Superior temporal gyrus (tissue), 1 donor: ENCODE data around the gene CRYBG3.

ENCODE experiments used
- DNase-seq: peaks from one replicate; pipeline ENCODE4 v3.0.0-alpha.2; 2016; ENCODE audit errors: extremely low spot score

CRYBG3 gene

GRCh38 chr3:97838393-97838792, 16.6 kb downstream of the CRYBG3 start:
- no peak for DNase-seq

- no peak for DNase-seq
Observed at GRCh38 chr3:97839944-97840343, 18.1 kb downstream of the CRYBG3 start.

GRCh38 chr3:97841304-97841703, 19.5 kb downstream of the CRYBG3 start:
- DNase-seq, result no peak

DNA sequence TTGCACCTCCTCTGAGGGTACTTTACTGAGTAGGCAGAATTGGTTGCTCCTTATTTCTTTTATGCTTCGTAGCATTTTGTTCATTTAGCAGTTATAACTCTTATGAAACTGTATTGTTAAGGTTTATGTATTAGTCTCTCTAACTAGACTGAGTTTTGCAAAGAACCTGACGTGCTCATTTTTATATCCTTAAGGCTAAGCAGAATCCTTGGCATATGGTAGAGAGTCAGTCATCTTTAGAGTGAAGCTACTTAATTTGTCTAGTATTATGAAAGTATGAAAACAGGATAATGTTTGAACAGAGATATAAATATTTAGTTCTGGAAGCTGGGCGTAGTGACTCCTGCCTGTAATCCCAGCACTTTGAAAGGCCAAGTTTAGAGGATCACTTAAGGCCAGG, 20.1 kb downstream of the CRYBG3 start:
- no peak for DNase-seq

GRCh38 chr3:97848779-97849178, 27.0 kb downstream of the CRYBG3 start:
- DNase-seq, result no peak

GRCh38 chr3:97857401-97857800, 35.6 kb downstream of the CRYBG3 start:
- no peak for DNase-seq

DNA sequence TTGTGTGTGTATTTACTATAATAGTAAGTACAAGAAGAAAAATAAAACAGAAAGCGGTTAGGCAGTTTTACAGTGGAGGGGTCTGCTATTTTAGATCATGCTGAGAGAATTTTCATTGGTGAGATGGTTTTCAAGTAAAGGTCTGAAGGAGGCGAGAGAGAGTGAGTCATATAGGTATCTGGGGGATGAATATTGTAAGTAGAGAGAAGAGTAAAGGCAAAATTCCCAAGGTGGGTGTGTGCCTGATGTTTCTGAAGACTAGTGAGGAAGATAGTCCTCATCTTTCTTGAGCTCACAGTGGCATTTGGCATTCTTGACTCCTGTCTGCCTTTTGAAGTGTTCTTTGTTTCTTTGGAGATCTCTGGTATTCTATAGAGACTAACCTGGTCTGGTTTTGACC, 38.6 kb downstream of the CRYBG3 start:
- DNase-seq, result no peak

- no peak for DNase-seq
Observed at GRCh38 chr3:97862582-97862981, 40.8 kb downstream of the CRYBG3 start.

- DNase-seq, result no peak
Observed at GRCh38 chr3:97863031-97863430, 41.2 kb downstream of the CRYBG3 start.

DNA sequence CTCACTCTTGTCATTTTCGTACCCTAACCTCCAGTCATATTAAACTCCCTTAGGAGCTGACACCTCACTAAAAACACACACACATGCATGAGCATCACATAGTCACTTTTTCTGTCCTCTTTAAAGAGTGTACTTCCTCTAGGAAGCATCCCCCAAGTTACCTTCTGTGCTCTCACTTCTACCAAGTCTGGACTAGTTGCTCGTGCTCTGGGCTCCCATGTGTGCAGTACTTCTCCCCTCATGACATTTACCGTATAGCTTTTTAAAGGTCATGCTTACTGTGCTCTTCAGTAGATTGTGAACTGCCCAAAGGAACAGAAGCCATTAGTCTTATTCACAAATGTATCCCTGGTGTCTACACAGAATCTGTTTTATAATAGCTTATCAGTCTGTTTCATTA, 42.0 kb downstream of the CRYBG3 start:
- DNase-seq, result no peak

GRCh38 chr3:97871186-97871585, 49.4 kb downstream of the CRYBG3 start:
- no peak for DNase-seq

GRCh38 chr3:97871801-97872524, 50.2 kb downstream of the CRYBG3 start:
- peak; percentile 58 for DNase-seq

DNA sequence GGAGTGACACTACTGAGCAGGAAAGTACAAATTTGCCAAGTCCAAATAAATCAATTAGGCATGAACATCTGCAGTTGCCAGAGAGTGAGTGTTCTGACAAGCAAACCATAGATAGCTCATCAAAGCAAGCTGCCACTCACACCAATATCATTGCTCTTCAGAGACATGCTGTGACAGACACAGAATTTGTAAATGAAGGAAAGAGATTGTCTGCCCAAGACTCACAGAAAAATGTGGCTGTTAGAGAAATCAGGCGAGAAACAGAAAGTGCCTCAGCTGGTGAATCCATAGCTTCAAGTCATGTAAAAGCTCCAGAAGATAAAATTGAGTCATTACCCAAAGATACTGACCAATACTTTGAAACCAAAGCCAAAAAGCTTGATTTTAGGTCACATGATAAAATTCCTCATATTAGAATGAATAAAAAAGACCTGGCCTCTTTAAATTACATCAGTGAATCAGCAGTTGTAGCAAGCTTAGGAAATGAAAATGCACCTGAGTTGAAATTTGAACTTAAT, 50.8 kb downstream of the CRYBG3 start:
- no peak for DNase-seq

DNA sequence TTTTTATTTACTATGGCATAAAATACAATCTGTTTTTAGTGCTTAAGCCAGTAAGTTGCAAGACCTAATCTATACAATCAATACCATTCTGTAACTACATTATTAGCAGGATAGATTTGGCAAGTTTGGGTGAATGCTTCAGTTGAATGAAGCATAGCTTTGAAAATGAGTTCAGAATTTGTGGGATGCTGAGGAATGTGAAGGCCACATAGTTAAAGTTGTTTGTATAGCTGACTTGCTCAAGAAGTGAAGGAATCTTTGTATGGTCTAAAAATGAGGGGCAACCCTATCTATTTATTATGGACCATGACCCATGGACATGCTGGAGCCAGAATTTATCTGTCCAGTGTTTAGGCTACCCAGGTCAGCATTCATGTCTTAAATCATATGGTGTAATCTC, 58.5 kb downstream of the CRYBG3 start:
- DNase-seq, result no peak

DNA sequence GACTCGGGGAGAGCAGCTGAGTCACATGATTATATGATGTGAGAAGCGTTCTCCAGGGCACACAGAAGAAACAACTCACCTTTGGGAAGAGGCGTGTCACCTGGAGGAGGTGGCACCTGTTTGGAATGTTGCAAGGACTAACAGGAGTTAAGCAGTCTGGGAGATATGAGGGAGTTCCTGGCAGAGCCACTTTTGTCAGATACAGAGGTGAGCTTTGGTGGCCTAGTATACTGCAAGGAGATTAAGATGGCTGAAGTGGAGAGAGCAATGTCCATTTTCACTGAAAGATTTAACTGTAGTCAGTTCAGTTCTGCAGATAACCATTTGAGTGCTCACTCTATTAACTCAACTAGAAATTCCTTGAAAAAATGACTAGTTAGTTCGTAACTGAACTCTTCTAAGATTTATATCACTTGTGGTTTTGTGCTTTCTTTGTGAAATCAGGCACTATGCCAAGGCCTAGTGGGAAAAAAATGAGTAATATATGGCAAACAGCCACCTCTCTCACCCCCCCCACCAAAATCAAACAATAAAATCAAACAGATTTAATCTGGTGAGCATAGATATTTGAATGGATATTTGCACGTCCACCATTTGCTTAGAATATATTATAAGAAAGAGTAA, 61.3 kb downstream of the CRYBG3 start:
- DNase-seq, result no peak

- DNase-seq, result no peak
Observed at GRCh38 chr3:97883736-97884135, 61.9 kb downstream of the CRYBG3 start.

- no peak for DNase-seq
Observed at GRCh38 chr3:97884586-97885123, 62.8 kb downstream of the CRYBG3 start.

DNA sequence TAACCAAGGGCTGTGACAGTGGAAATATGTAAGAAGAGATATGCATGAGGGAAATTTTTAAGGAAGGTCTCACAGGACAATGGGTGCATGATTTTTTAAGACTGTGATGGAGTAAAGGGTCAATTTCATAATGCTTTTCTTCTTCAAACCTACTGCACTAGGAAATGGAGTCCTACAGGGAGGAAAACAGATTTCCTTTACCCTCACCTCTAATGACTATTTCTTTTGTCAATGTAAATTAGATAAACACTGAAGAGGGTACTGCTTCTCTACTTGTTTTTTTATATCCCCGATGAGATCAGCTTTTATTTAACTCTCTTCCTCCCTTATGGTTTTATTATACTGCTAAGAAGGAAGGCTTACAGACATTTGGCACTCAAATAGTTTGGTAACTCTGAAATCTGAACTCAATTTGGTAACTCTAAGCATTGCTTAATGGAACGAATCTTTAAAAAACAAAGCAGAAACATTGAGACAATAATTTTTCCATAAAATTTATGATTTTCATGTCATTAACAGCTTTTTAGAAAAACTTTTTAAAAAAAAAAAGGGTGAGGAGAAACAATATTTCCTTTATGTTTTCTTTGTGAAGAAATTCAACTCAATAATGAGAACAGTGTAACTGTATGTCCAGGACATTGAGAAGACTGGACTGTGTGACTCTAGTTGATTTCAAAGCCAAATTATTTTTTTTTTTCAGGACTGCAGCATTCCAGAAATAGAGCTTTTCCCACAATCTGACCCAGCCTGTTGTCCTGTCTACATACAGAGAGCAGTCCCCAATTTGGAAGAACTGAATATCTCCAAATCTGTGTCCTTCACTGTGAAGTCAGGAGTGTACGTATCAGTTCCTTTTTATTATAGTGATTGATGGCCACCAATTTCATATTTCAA, 64.4 kb downstream of the CRYBG3 start:
- DNase-seq, result no peak

DNA sequence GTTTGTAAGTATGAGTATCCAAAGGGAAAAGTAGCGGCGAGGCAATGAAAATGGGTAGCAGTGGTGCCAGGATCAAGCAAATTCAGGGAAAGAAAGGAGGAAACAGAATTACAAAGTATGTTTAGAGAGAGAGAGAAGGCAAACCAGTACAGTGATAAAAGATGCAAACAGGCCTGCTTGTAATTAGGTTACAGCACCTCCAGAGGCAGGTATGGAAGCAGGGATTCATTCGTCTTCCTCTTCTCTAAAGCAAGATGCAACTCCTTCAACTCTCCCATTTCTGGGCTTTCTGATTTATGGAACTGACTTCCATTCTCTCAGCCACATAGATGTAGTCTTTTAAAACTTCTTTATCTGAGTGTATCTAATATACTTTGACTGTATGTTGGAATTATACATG, 68.0 kb downstream of the CRYBG3 start:
- no peak for DNase-seq

DNA sequence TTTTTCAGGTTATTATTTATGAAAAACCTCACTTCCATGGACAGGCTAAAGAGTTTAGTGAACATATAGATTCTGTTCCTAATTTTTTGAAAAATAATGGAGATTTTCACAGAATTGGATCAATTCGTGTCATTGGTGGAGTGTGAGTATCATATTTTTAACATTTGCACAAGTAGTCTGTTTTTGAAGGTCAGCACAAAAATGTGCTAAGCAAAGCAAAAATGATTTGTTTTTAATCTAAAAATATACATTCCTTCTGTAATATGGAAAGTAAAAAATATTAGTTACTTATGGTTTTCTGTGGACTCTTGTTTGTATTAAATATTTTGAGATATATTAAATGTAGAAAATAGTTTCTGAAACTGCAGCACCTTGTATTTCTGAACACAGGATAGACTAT, 71.0 kb downstream of the CRYBG3 start:
- no peak for DNase-seq

- no peak for DNase-seq
Observed at GRCh38 chr3:97895216-97895615, 73.4 kb downstream of the CRYBG3 start.

- DNase-seq, result no peak
Observed at GRCh38 chr3:97896129-97896528, 74.3 kb downstream of the CRYBG3 start.
